ENCODE results near the gene MAB21L3. TPM values are rescaled to one million over a fixed set of nuclear protein-coding genes. Genes with fewer than 3 reads are reported as not detected.
"Not testable (repeated sequence)": the region's sequence is repeated elsewhere in the genome, so short reads cannot be mapped to it uniquely, and the experiment has no call there.

MAB21L3 gene
- total RNA-seq, 2 experiments from 2014 or later, result not detected

DNA sequence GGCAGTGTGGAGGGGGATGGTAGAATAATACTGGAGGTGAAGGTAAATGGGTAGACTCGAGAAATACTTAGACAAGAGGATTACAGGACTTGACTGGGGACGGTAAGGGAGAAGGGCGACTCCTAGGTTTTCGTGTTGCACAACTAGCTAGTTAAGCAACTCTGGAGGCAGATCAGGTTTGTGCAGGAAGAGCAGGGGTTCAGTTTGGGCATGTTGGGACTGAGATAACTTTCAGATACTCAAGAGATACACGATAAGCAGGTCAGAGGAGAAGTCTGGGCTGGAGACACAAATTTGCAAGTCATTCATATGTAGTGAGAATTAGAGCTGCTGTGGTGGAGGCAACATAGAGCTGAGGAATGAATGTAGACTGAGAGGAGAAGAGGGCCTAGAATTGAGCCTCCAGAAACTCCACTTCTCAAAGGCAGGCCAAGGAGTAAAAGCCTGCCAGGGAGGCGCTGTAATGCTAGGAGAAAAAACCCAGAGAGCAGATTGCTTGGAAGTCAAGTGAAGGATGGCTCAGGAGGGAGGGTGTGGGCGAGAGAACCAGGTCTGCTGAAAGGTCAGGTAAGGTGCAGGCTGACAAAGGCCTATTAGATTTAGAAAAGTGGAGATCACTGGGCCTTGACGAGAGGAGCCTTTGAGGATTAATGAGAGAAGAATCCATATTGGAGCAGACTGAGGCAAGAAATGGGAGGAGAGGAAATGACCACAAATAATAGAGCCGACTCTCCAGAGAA, 20.8 kb downstream of the MAB21L3 start:
- CTCF ChIA-PET, result interaction anchor here (1.7 kb wide), 1 partner anchor 354 kb away, joined by 5 read pairs; no protein-coding TSS in a partner anchor
- POLR2A ChIA-PET, result no interaction called here
- Mint-ChIP-seq H3K27me3 (peaks cover 18% of the 10 kb centered on the region), H3K4me1 (peaks cover 14% of the 10 kb centered on the region), H3K4me3 (no peak overlapping the region), H3K9me3 (no peaks in the 10 kb centered on the region), H3K27ac (no peak overlapping the region), H3K36me3 (ENCODE audit: low read depth) (no peaks in the 10 kb centered on the region)
- DNase-seq, result no peak

DNA sequence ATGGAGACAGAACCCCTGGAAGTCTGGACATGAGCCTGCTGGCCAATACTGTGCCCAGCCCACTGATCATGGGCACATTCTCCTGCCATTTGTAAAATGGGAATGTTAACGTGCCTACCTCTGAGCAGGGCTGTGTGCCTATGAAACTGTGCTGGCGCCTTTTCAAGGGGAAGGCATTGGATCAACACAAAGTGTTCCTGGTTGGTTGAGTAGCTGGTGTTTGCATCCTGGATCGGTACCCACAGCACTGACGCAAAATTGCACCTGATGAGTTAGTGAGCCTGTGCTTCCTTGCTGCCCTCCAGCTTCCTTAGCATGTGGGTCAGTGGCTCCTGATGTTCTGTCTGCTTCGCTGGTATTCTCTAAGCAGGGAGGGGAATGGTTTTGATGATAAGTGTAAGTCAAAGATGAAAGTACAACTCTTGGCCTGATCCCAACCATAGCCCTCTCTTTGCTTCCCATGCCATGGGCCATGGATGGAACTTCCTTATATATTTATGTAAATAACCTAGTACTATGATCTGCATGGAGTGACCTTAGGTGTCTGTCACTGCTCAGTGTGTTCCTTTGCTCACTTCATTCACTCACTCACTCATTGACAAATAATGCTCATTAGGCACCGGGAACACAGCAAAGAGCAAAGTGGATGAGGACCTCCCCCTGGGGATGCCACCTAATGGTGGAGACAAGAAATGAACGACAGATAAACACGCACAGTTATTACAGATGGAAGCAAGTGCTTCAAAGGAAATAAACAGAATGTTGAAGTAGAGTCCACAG, 22.7 kb downstream of the MAB21L3 start:
- ChIA-PET CTCF (interaction anchor here (0.8 kb wide), 1 partner anchor 351 kb away, joined by 3 read pairs; no protein-coding TSS in a partner anchor), POLR2A (no interaction called here)
- Mint-ChIP-seq H3K27me3 (peaks cover 14% of the 10 kb centered on the region), H3K4me1 (peaks cover 5% of the 10 kb centered on the region), H3K27ac (no peak overlapping the region), H3K9me3 (no peaks in the 10 kb centered on the region), H3K36me3 (ENCODE audit: low read depth) (no peaks in the 10 kb centered on the region), H3K4me3 (no peak overlapping the region)
- no peak for DNase-seq

- Mint-ChIP-seq H3K9me3 (no peaks in the 10 kb centered on the region), H3K27me3 (peaks cover 13% of the 10 kb centered on the region), H3K27ac (no peak overlapping the region), H3K4me3 (no peak overlapping the region), H3K36me3 (ENCODE audit: low read depth) (no peaks in the 10 kb centered on the region), H3K4me1 (peaks cover 10% of the 10 kb centered on the region)
- CTCF ChIA-PET, result interaction anchor here (0.8 kb wide), 1 partner anchor 351 kb away, joined by 3 read pairs; no protein-coding TSS in a partner anchor
- no peak for DNase-seq
- POLR2A ChIA-PET, result no interaction called here
Observed at GRCh38 chr1:116134476-116134773, 23.2 kb downstream of the MAB21L3 start.

DNA sequence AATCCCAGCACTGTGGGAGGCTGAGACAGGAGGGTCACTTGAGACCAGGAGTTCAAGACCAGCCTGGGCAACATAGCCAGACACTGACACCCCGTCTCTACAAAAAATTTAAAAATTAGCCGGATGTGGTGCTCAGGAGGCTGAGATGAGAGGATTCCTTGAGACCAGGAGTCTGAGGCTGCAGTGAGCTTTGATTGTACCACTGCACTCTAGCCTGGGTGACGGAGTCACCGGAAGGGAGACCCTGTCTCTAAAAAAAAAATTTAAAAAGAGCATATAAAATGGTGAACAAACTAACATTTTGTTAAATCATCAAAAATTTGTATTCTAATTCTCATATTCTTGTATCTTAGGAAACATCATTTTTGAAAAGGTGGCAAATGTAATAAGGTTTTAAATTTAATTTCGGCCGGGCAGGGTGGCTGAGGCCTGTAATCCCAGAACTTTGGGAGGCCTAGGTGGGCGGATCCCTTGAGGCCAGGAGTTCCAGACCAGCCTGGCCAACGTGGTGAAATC, 27.1 kb downstream of the MAB21L3 start:
- Mint-ChIP-seq H3K27ac (no peak overlapping the region), H3K4me3 (no peak overlapping the region), H3K9me3 (no peaks in the 10 kb centered on the region), H3K4me1 (peaks cover 7% of the 10 kb centered on the region), H3K36me3 (ENCODE audit: low read depth) (no peaks in the 10 kb centered on the region), H3K27me3 (peaks cover 9% of the 10 kb centered on the region)
- POLR2A ChIA-PET, result interaction anchor here (0.6 to 2.2 kb wide), 6 partner anchors 11 to 457 kb away, joined by 3 to 10 read pairs (median 4); no protein-coding TSS in a partner anchor
- DNase-seq, result no peak
- CTCF ChIA-PET, result interaction anchor here (0.7 to 6.4 kb wide), 40 partner anchors 8 to 794 kb away, joined by 3 to 213 read pairs (median 4); no protein-coding TSS in a partner anchor

DNA sequence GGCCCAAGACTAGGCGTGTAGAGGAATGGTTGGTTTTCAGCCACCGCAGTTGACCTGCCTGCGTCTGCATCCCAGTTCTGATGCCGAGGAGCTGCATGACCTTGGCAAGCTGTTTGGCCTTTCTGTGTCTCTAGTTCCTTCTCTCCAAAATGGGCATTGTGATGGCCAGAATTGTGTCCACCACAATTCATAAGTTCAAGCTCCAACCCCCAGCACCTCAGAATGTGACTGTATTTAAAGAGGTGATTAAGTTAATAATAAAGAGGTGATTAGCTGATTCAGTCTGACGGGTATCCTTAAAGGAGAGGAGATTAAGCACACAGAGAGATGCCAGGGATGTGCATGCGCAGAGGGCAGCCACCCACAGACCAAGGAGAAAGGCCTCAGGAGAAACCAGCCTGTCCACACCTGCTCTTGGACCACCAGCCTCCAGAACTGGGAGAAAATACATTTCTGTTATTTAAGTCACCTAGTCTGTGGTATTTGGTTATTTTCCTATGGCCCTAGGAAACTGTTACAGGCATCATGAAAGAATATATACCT, 28.5 kb downstream of the MAB21L3 start:
- no peak for DNase-seq
- Mint-ChIP-seq H3K27me3 (peaks cover 9% of the 10 kb centered on the region), H3K36me3 (ENCODE audit: low read depth) (no peaks in the 10 kb centered on the region), H3K4me3 (no peak overlapping the region), H3K4me1 (peaks cover 7% of the 10 kb centered on the region), H3K27ac (no peak overlapping the region), H3K9me3 (no peaks in the 10 kb centered on the region)
- ChIA-PET POLR2A (interaction anchor here (1.2 to 2.2 kb wide), 4 partner anchors 11 to 365 kb away, joined by 3 to 10 read pairs (median 6); no protein-coding TSS in a partner anchor), CTCF (interaction anchor here (0.6 to 6.4 kb wide), 36 partner anchors 11 to 793 kb away, joined by 3 to 213 read pairs (median 4); no protein-coding TSS in a partner anchor)

GRCh38 chr1:116144151-116144550, 33.0 kb downstream of the MAB21L3 start:
- H3K27me3 Mint-ChIP-seq, result peaks cover 14% of the 10 kb centered on the region
- DNase-seq, result no peak
- CTCF ChIA-PET, result interaction anchor here (6.4 kb wide), 1 partner anchor 356 kb away, joined by 99 read pairs; no protein-coding TSS in a partner anchor
- no peaks in the 10 kb centered on the region for H3K36me3 Mint-ChIP-seq (ENCODE audit: low read depth)
- POLR2A ChIA-PET, result no interaction called here
- no peaks in the 10 kb centered on the region for H3K9me3 Mint-ChIP-seq
- H3K27ac Mint-ChIP-seq, result no peak overlapping the region
- H3K4me3 Mint-ChIP-seq, result no peak overlapping the region
- peaks cover 2% of the 10 kb centered on the region for H3K4me1 Mint-ChIP-seq

GRCh38 chr1:116146447-116147113, 35.4 kb downstream of the MAB21L3 start:
- H3K27ac Mint-ChIP-seq, POLR2A ChIA-PET, H3K4me1 Mint-ChIP-seq: not testable (repeated sequence)

DNA sequence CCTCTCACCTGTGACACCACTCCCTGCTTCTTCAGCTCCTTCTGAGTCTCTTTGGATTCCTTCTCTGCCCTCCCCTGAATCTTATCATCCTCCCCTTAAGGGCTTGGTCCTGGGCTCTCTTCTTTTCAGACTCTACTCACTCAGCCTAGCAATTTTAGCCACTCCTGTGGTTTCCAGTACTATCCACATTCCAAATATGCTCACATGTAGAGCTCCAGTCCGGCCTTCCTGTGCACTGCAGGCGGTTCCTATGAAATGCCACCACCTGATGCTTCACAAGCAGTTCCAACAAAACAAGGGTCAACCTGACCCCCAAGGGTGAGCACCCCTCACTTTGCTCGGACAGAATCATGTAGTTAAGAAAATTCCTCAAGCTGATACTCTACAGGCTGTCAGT, 35.9 kb downstream of the MAB21L3 start:
- Mint-ChIP-seq H3K36me3 (ENCODE audit: low read depth) (no peaks in the 10 kb centered on the region), H3K4me3 (no peak overlapping the region), H3K27me3 (peaks cover 20% of the 10 kb centered on the region), H3K9me3 (no peaks in the 10 kb centered on the region), H3K27ac (no peak overlapping the region), H3K4me1 (peaks cover 8% of the 10 kb centered on the region)
- POLR2A ChIA-PET, result no interaction called here
- no peak for DNase-seq
- CTCF ChIA-PET, result interaction anchor here (1.6 to 9.0 kb wide), 3 partner anchors 7 to 352 kb away, joined by 9 to 65 read pairs (median 12); no protein-coding TSS in a partner anchor

More at GRCh38 chr1:116146447-116147113, 35.4 kb downstream of the MAB21L3 start:
- not testable (repeated sequence) for H3K36me3 Mint-ChIP-seq (ENCODE audit: low read depth); H3K9me3 Mint-ChIP-seq; H3K4me3 Mint-ChIP-seq
- CTCF ChIA-PET, result interaction anchor here (1.6 to 9.0 kb wide), 3 partner anchors 7 to 353 kb away, joined by 9 to 65 read pairs (median 12); no protein-coding TSS in a partner anchor
- peaks cover 20% of the 10 kb centered on the region for H3K27me3 Mint-ChIP-seq
- DNase-seq, result peak; percentile 7

DNA sequence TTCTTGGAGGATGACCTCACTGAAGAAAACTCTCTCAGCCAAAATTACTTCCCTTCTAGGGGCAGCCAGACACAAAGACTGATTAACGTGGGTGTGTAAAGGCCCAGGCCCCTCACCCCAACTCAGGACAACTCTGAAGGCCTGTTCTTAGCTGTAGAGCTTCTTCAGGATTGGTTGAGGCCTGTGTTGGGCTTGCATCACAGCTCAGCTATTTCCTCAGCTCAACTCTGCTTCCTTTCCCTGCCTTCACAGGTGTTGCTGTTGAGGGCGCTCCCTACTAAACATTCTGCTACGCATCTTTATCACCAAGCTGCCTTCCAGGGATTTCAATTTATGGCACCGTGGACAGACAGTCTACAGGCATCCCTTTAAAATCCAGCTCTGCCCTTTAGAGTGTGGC, 36.8 kb downstream of the MAB21L3 start:
- Mint-ChIP-seq H3K27ac (no peak overlapping the region), H3K4me1 (peaks cover 8% of the 10 kb centered on the region), H3K9me3 (no peaks in the 10 kb centered on the region), H3K27me3 (peaks cover 20% of the 10 kb centered on the region), H3K4me3 (no peak overlapping the region), H3K36me3 (ENCODE audit: low read depth) (no peaks in the 10 kb centered on the region)
- POLR2A ChIA-PET, result no interaction called here
- CTCF ChIA-PET, result interaction anchor here (1.6 to 9.0 kb wide), 3 partner anchors 8 to 351 kb away, joined by 9 to 65 read pairs (median 12); no protein-coding TSS in a partner anchor
- DNase-seq, result no peak

DNA sequence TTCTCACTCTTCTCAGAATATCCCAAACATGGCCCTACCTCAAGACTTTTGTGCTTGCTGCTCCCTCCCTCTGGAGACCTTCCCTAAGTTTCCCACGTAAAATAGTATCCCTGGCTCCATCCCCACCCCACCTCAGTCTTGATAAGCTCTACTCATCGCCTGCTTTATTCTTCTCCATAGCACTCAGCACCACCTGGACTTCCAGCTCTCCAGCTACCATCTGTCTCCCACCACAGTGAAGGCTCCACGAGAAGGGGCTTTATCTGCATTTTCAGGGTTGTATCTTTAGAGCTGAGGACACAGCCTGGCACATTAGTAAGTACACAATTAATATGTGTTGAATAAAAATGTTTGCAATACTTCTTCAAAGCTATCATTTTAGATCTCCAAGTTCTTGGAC, 37.8 kb downstream of the MAB21L3 start:
- Mint-ChIP-seq H3K9me3 (no peaks in the 10 kb centered on the region), H3K4me1 (peaks cover 8% of the 10 kb centered on the region), H3K27me3 (peaks cover 16% of the 10 kb centered on the region), H3K4me3 (no peak overlapping the region), H3K27ac (no peak overlapping the region), H3K36me3 (ENCODE audit: low read depth) (no peaks in the 10 kb centered on the region)
- CTCF ChIA-PET, result interaction anchor here (0.9 to 9.0 kb wide), 5 partner anchors 9 to 352 kb away, joined by 3 to 65 read pairs (median 12); no protein-coding TSS in a partner anchor
- POLR2A ChIA-PET, result no interaction called here
- no peak for DNase-seq

GRCh38 chr1:116150368-116150767, 39.2 kb downstream of the MAB21L3 start:
- H3K4me1 Mint-ChIP-seq, result peaks cover 8% of the 10 kb centered on the region
- H3K9me3 Mint-ChIP-seq, result no peaks in the 10 kb centered on the region
- ChIA-PET CTCF (interaction anchor here (0.7 to 9.0 kb wide), 9 partner anchors 10 to 351 kb away, joined by 3 to 65 read pairs (median 7); no protein-coding TSS in a partner anchor), POLR2A (interaction anchor here (1.0 kb wide), 1 partner anchor 11 kb away, joined by 3 read pairs; no protein-coding TSS in a partner anchor)
- no peak overlapping the region for H3K4me3 Mint-ChIP-seq
- no peaks in the 10 kb centered on the region for H3K36me3 Mint-ChIP-seq (ENCODE audit: low read depth)
- peak; percentile 11 for DNase-seq
- peaks cover 18% of the 10 kb centered on the region for H3K27me3 Mint-ChIP-seq
- no peak overlapping the region for H3K27ac Mint-ChIP-seq

Measured in activated CD4-positive, alpha-beta memory T cell treated with anti-CD3 and anti-CD28 coated beads, Interleukin-2, amount 10 ng/mL, durations not matched to agents 7 days and 5 days (primary cell).